Measurements from ENCODE around the gene KDELR1. TPM values are rescaled to one million over a fixed set of nuclear protein-coding genes. Genes with fewer than 3 reads are reported as not detected.

KDELR1 gene
- total and polyA plus RNA-seq, 2 of the 13 experiments (the other 11 are each of a cell fraction or from before 2014, with no cell fraction given): 134 to 185 TPM

DNA sequence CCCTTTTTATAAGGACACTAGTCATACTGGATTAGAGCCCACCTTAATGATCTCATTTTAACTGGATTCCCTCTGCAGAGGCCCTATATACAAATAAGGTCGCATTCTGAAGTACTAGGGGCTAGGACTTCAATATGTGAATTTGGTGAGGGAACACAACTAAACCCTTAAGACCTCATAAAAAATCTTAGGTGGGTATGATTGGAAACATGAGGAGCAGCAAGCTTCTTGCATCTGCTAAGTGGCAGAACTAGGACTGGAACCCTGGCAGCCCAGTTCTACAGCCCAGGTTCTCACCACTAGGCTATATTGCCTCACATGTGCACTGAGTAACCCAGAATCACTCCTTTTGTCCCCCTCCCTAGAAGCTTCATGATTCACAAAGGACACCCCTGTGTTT, 37.3 kb upstream of the KDELR1 start:
- in situ Hi-C loops (cut with HindIII; ENCODE audit: extremely low pct_ligation_motif_present, low pct_unique_long_range_greater_than_20kb): no loop called here
- Histone ChIP-seq H4K20me1 (ENCODE audit: insufficient read depth, low read length) (no peaks in the 10 kb centered on the region), H3K27me3 (ENCODE audit: control insufficient read depth in 1 of 2, insufficient read depth in 2 of 2, low read length in 2 of 2) (no peaks in the 10 kb centered on the region), H3K27ac (ENCODE audit: extremely low read length, insufficient read depth, low read length) (no peak overlapping the region), H3K4me3 (replicated peaks in 1 of 3; ENCODE audit: insufficient read depth in 1 of 3, low read depth in 2 of 3, low read length in 3 of 3) (no peak overlapping the region), H3K4me2 (ENCODE audit: low read depth, low read length) (no peak overlapping the region), H3K9me3 (ENCODE audit: low read length) (no peaks in the 10 kb centered on the region), H3K4me1 (ENCODE audit: insufficient read depth, low read length) (0 out of 2 replicates have a peak, but pooled peaks cover 1% of the 10 kb centered on the region), H2AFZ (ENCODE audit: low read length) (no peak overlapping the region), H3K9ac (ENCODE audit: insufficient read depth, low read depth, low read length) (no peak overlapping the region), H3K79me2 (ENCODE audit: insufficient read depth, low read length) (no peaks in the 10 kb centered on the region), H3K36me3 (replicated peaks in 1 of 2; ENCODE audit: control insufficient read depth in 1 of 2, insufficient read depth in 2 of 2, low read length in 2 of 2) (no peaks in the 10 kb centered on the region)
- no peak for DNase-seq (ENCODE audit: low spot score)
- no peak for FAIRE-seq
- no peak for ATAC-seq
- no TSS peak for BruUV-seq (replicated peaks)
- POLR2A ChIA-PET: no interaction called here
- intact Hi-C loops (cut with micrococcal nuclease; ENCODE audit: unreplicated experiment): no loop called here
- CTCF ChIA-PET (ENCODE audit: low intra/inter-chr PET ratio, low total read pairs): no interaction called here
- WGBS (ENCODE audit: low lambda C conversion rate): 73% methylated on average over 1 of the region's 1 CpG
- TF ChIP-seq NFE2 (CRISPR knock-in tag; IDR thresholded peaks at IDR 0.05): no peak
- TF ChIP-seq, protein P1, sequence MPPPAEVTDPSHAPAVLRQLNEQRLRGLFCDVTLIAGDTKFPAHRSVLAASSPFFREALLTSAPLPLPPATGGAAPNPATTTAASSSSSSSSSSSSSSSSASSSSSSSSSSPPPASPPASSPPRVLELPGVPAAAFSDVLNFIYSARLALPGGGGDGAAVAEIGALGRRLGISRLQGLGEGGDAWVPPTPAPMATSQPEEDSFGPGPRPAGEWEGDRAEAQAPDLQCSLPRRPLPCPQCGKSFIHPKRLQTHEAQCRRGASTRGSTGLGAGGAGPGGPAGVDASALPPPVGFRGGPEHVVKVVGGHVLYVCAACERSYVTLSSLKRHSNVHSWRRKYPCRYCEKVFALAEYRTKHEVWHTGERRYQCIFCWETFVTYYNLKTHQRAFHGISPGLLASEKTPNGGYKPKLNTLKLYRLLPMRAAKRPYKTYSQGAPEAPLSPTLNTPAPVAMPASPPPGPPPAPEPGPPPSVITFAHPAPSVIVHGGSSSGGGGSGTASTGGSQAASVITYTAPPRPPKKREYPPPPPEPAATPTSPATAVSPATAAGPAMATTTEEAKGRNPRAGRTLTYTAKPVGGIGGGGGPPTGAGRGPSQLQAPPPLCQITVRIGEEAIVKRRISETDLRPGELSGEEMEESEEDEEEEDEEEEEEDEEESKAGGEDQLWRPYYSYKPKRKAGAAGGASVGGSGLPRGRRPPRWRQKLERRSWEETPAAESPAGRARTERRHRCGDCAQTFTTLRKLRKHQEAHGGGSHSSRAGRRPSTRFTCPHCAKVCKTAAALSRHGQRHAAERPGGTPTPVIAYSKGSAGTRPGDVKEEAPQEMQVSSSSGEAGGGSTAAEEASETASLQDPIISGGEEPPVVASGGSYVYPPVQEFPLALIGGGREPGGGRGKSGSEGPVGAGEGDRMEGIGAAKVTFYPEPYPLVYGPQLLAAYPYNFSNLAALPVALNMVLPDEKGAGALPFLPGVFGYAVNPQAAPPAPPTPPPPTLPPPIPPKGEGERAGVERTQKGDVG (CRISPR knock-in tag; IDR thresholded peaks at IDR 0.05; ENCODE audit: borderline replicate concordance): no peak
- no peak for TF ChIP-seq SIX1 (CRISPR knock-in tag; IDR thresholded peaks at IDR 0.05; ENCODE audit: borderline replicate concordance)
- TF ChIP-seq ZNF703 (CRISPR knock-in tag; IDR thresholded peaks at IDR 0.05; ENCODE audit: borderline replicate concordance): no peak
- no peak for TF ChIP-seq ZNF354B (CRISPR knock-in tag; IDR thresholded peaks at IDR 0.05)
- no peak for TF ChIP-seq REL (CRISPR knock-in tag; conservative IDR thresholded peaks at IDR 0.05)
- TF ChIP-seq, protein P2, sequence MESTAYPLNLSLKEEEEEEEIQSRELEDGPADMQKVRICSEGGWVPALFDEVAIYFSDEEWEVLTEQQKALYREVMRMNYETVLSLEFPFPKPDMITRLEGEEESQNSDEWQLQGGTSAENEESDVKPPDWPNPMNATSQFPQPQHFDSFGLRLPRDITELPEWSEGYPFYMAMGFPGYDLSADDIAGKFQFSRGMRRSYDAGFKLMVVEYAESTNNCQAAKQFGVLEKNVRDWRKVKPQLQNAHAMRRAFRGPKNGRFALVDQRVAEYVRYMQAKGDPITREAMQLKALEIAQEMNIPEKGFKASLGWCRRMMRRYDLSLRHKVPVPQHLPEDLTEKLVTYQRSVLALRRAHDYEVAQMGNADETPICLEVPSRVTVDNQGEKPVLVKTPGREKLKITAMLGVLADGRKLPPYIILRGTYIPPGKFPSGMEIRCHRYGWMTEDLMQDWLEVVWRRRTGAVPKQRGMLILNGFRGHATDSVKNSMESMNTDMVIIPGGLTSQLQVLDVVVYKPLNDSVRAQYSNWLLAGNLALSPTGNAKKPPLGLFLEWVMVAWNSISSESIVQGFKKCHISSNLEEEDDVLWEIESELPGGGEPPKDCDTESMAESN (CRISPR knock-in tag; conservative IDR thresholded peaks at IDR 0.05): no peak
- TF ChIP-seq TBX2 (CRISPR knock-in tag; IDR thresholded peaks at IDR 0.05; ENCODE audit: borderline replicate concordance): no peak
- TF ChIP-seq REPIN1 (CRISPR knock-in tag; IDR thresholded peaks at IDR 0.05; ENCODE audit: borderline replicate concordance, low read depth): no peak
- TF ChIP-seq, protein P3, sequence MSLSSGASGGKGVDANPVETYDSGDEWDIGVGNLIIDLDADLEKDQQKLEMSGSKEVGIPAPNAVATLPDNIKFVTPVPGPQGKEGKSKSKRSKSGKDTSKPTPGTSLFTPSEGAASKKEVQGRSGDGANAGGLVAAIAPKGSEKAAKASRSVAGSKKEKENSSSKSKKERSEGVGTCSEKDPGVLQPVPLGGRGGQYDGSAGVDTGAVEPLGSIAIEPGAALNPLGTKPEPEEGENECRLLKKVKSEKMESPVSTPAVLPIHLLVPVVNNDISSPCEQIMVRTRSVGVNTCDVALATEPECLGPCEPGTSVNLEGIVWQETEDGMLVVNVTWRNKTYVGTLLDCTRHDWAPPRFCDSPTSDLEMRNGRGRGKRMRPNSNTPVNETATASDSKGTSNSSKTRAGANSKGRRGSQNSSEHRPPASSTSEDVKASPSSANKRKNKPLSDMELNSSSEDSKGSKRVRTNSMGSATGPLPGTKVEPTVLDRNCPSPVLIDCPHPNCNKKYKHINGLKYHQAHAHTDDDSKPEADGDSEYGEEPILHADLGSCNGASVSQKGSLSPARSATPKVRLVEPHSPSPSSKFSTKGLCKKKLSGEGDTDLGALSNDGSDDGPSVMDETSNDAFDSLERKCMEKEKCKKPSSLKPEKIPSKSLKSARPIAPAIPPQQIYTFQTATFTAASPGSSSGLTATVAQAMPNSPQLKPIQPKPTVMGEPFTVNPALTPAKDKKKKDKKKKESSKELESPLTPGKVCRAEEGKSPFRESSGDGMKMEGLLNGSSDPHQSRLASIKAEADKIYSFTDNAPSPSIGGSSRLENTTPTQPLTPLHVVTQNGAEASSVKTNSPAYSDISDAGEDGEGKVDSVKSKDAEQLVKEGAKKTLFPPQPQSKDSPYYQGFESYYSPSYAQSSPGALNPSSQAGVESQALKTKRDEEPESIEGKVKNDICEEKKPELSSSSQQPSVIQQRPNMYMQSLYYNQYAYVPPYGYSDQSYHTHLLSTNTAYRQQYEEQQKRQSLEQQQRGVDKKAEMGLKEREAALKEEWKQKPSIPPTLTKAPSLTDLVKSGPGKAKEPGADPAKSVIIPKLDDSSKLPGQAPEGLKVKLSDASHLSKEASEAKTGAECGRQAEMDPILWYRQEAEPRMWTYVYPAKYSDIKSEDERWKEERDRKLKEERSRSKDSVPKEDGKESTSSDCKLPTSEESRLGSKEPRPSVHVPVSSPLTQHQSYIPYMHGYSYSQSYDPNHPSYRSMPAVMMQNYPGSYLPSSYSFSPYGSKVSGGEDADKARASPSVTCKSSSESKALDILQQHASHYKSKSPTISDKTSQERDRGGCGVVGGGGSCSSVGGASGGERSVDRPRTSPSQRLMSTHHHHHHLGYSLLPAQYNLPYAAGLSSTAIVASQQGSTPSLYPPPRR (CRISPR knock-in tag; IDR thresholded peaks at IDR 0.05; ENCODE audit: borderline replicate concordance): no peak
- TF ChIP-seq ZNF841 (CRISPR knock-in tag; IDR thresholded peaks at IDR 0.05; ENCODE audit: borderline replicate concordance): no peak
- no peak for TF ChIP-seq RCOR2 (CRISPR knock-in tag; IDR thresholded peaks at IDR 0.05)
- TF ChIP-seq MXD4 (CRISPR knock-in tag; IDR thresholded peaks at IDR 0.05): no peak
- no peak for TF ChIP-seq ZNF160 (CRISPR knock-in tag; IDR thresholded peaks at IDR 0.05)
- TF ChIP-seq ZNF709 (CRISPR knock-in tag; IDR thresholded peaks at IDR 0.05): no peak
- no peak for TF ChIP-seq PCBP1 (IDR thresholded peaks at IDR 0.05; ENCODE audit: borderline replicate concordance, low read depth, low read length)

Data from HepG2 (cell line).